HuH-7 (cell line): ENCODE results near the gene ADGRL3.
"Not testable (repeated sequence)": the region's sequence is repeated elsewhere in the genome, so short reads cannot be mapped to it uniquely, and the experiment has no call there.

Experiments used
- DNase-seq: peaks from one replicate; pipeline ENCODE4 v3.0.0; 2011; ENCODE audit warnings: low spot score

Gene ADGRL3

DNA sequence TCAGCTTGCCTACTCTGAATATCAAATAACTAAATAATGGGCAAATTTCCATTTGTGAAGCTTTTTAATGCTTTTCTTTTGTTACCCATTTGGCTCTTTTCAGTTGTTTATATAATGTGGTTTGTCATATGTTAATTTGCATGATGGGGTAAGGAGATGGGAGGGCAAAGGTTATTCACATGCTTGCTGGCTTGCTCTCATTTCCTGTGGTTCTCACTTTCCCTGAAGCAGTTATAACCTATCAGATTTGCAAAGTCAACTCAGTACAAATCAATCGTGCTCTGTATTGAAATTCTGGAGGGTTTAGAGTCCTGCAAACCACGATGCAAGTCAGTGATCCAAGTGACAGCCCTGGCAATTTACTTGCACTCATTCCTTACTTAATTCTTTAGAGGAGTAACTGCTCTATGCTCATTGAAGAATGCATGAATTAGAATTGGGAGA is 711.2 kb downstream of the ADGRL3 start:
- DNase-seq: no peak

DNA sequence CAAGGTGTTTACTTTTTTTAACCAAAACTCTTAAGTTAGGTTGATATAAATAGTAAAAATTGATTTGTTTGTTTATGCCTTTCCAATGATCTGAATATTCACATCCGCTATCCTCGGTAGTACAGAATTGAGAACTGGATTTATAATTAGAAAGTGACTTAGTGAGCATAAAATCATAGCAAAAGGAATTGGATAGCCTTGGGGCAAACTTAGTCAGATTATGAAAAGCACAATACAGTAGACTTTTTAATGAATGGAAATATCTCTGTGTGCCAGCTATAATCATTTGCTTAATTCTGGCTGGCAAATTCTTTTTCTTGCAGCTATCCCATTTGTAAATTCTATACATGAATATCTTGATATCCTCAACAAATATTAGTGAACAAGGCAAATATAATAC is 713.5 kb downstream of the ADGRL3 start:
- no peak for DNase-seq

DNA sequence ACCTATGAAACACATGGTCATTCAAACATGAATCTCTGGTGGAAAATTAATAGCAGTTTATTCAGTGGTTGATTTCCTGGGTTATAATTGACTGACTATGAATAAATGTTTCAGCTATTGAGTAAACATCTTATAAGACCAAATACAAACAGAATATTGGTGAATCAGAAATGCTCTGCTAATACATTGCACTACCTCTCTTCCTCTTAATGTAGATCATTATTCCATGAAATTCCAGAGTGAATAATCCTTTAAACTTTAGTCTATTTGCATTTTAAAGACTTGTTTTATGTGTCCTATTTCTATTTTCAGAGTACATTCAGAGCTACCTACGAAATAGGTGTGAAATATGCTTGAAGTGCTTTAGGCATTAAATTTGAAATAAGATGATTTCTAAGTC is 715.4 kb downstream of the ADGRL3 start:
- DNase-seq: no peak

DNA sequence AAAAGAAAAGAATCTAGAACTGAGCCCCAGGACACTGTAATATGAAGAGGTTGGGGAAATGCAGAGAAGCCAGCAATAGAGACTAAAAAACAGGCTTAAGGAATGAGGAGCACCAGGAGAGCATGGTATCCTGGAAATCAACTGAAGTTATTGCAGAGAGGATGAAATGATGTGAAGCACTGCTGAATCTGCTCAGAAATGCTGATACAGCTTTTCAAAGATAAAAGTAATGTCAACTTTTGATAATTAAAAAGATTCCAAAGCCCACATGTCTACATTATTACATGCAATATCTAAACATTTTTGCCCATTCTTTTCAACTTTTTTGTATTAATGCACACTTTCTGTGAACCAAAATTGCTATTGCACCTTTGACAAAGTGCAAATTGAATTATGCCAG is 718.4 kb downstream of the ADGRL3 start:
- no peak for DNase-seq

DNA sequence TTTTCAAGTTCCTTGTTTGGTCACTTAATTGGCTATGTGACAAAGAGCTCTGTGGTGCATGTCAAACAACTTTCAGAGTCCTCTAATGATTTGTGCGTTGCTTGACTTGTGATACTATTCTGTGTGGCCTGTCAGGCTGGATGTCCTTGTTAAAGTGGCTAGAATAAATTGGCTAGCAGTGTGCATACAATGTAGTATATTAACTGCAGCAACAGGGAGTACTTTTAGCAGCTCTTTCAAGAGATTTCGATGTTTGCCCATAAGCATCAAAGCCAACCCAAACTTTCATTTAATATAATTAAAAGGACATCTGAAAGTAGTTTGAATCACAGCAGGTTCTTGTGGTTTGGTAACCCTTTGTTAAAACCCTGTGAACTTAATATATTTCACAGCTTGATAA is 718.9 kb downstream of the ADGRL3 start:
- no peak for DNase-seq

DNA sequence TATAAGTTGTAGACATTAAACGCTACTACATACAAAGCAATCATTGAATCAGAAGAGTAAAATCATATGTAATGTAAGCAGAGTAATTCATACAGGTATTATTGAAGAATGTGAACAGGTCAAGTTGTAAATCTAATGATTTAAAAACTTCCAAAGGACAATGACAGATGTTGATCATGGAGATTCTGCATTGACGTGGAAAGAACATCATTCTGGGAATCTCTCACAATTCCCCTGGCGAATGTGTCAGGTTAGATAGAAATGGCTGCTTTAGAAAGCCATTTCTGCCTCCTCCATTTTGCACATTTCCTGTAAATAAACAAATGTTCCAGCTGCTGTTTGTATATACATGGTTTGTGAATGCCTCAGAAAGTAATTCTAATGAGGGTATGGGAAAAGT is 719.4 kb downstream of the ADGRL3 start:
- no peak for DNase-seq

DNA sequence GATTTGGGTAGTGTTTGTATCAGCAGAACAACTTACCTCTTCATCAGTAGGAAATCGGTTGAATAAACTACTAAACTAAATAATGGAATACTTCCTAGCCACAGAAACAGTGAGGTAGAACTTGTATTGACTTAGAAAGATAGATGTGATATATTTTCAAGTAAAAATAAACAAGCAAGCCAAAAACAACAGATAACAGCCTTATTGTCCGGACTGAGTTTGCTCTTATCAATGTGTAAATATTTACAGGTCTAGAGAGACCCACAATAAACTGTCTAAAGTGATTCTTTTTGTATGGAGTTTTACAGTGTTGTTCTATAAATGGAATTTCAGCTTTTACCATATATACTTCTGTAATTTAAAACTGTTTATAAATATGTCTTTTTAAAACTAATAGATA is 721.8 kb downstream of the ADGRL3 start:
- peak; percentile 21 for DNase-seq

DNA sequence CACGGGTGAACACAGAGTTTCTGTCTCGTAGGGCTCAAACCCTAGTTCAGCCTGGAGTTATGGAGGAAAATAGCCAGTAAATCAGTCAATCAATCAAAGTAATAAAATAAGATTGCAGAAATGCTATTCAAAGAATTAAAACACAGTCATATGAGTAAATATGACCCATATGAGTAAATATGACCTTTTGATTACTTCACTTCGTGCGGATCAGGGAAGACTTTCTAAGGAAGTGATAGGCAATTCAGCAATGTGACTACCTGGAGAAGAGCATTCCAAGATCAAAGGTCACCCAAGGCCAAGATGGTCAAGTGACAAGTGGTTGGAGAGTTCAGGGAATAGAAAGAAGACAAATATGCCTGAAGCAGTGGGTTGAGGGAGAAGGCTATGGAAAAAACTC is 722.6 kb downstream of the ADGRL3 start:
- DNase-seq: no peak

DNA sequence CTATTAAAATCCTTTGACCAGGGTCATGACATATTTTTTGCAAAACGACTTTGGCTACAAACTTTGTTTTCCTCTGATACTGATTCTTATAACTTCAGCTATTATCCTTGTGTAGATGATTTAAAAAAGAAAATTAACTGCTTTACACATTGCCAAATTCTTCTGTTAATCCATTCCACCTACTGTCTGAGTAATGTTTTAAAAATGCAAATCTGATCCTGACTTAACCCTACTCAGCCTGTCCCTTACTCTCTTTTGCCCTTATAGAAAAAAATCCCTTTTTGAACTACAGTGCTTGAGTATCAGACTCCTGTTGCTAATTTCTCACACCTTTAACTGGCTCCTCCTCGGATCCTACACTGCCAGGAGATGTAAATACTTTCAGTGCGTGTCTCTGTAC is 723.1 kb downstream of the ADGRL3 start:
- no peak for DNase-seq

DNA sequence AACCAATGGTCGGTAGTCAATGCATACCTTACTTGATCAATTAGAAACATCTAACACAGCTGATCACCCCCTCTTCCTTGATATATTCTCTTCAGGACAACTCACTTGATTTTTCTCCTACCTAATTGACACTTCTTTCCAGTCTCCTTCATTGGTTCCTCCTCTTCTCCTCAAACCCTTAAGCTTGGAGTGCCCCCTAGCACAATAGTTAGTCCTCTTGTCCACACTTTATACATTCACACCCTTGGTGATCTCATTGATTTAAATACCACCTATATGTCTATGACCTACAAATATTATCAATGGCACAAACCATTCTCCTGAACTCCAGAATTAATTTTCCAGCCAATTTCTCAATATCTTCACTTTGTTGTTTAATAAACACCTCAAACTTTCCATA is 724.0 kb downstream of the ADGRL3 start:
- no peak for DNase-seq

DNA sequence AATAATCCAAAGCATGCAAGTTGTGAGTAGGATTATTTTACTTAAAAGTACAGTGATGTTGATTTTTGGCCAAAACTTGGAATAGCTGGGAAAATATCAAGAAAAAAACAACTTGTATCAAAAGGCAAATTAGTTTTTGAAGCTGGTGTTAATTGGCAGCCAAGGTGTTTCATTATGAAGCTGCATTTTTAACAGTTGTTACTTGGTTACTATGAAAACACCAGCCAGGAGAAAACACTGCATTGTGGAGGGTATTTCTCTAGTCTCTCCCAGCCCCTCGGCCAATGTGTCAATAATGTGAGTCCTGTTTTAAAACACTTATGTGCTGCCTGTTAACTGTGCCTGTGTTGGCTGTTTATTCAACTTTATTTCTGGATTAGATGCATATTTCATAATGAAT is 733.4 kb downstream of the ADGRL3 start:
- no peak for DNase-seq

DNA sequence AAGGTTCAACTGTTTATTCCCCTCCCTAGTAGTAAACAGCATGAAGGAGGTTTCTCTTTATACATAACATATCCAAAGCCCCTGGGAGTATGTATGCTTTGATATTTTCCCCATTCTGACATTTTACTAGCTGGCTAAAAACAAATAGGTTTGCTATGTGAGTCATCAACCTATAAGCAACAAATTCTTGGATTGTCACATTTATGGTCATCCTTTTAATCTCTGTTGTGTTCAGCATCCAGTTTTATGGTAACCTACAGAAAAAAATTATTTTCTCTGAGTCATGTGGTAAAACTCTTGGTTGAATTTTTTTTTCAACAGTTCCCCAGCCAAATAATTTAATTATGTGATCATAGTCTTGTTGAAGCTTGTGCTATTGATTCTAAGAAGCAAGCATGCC is 734.1 kb downstream of the ADGRL3 start:
- no peak for DNase-seq

DNA sequence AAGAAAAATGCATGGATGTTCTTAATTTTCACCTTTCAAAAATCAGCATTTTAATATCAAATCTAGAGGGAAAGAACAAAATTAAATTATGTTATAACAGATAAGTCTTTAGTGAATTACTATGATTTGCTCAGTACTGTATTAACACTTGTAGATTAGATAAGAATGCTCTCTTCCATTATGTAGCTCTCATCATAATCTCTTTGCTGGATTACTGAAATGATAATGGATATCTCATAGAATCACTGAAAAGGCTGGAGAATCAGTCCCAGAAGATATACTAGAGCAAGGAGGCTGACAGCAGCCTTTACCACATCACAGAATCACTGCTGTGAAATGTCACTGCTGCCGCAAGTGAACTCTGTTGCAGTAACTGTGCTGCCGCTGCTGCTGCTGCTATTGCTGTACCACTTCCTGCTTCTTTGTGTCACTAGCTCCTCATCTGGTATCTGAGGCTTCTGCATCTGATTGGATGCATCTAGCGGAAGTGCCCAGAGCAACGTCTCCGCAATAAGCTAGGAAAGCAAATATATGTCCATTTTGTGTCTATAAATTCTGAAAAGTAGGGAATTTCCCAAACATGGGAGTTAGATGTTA is 738.2 kb downstream of the ADGRL3 start:
- DNase-seq: no peak

DNA sequence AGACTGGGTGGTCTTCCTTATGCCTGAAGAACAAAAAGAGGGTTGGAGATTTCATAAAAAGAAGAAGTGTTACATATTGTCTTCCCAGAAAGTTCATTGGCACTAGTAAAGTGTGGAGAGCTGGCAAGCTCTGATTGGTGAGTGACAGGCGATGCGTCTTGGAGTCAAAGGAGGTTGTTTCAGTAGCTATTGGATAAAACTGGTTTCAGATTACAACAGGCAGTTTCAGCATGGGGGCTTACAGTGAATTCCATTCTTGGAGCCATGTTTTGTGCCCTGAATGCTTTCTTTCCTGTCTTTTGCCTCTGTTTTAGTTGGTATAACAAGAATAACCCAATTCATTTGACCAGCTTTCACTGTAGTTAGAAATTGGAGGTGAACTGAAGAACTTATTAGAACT is 750.5 kb downstream of the ADGRL3 start:
- DNase-seq: no peak

DNA sequence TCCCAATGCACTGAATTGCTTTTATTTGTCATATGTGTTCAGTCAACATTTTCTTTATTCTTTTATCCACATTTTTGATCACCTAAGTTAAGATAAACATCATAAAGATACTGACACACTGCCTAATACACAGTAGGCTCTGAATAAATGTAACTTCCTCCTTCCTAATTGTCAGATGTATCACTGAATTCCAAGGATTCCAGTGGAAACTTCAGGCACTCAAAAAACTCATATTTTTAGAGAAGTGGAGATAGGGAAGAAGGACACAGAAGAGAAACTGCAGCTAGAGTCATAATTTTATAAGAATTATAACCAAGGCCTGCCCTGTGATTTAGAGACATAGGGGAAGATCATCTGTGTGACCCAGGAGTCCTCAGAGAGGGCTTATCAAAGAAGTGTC is 753.3 kb downstream of the ADGRL3 start:
- DNase-seq: no peak

DNA sequence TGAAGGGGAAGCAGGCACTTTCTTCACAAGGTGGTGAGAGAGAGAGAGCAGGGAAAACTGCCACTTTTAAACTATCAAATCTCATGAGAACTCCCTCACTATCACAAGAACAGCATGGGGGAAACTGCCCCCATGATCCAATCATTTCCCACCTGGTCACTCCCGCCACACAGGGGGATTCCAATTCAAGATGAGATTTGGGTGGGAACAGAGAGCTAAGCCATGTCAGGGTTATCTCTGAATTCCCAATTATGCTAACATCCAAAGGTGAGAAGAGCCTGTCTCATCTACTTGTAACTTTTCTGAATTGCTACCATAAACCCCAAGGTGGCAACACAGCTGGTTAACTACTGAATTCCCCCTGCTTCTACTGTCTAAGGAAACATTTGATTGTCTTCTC is 758.5 kb downstream of the ADGRL3 start:
- DNase-seq: no peak

DNA sequence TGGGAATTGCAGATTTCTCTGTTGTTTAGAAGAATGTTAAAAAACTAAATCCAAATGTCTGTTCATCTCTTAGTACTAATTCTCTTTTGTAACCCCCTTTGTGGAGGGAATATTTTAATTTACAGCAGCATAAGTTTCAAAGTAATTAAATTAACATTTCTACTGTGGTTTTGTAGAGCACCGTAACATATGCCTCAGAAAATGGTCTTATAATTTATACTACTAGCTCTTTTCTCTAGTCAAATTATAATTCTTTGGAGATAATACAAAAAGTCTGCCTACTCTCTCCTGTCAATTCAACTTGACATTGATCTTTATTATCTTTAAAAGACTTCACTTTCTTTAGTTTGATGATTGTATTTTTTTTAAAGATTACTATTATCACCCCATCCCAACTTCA is 759.0 kb downstream of the ADGRL3 start:
- DNase-seq: no peak

DNA sequence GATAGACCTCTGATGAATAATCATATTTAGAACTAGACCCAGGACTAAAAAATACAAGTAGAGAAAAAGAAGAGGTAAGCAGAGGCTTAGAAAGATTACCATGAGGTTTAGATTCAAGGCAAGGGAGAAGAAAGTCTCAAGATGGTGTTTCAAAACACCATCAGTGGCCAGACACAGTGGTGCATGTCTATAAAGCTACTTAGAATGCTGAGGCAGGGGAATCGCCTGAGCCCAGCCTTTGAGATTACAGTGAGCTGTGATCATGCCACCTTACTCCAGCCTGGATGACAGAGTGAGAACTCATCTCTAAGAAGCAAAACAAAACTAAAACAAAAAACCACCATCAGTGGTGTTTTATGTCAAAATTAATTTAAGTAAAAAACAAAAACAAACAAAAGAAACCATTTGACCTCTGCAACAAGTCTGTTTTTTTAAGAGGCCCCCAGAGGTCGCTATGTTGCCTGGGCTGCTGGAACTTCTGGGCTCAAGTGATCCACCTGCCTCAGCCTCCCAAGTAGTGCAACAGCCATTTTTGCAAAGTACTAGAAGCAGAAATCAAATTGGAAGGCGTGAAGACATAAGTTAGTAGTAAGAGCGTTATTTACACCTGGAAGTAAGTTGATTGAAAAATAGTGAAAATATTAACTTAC is 784.3 kb downstream of the ADGRL3 start:
- no peak for DNase-seq

DNA sequence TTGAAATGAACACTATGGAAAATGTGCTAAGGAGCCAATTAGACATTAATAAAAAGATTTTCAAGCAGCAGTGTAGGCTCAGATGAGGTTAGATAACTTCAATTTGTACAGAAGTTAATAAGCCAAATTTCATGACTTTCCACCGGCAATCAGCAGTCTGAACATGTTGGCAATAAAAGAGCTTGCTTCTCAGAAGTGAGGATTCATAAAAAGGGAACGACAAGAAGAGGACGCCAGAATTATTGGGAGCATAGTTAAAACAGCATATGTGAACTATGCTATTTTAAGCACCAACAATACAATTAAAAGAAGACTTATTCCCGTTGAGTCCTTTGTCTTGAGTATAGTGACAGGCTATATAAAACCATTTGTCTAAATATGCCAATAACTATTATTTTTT is 785.3 kb downstream of the ADGRL3 start:
- no peak for DNase-seq

DNA sequence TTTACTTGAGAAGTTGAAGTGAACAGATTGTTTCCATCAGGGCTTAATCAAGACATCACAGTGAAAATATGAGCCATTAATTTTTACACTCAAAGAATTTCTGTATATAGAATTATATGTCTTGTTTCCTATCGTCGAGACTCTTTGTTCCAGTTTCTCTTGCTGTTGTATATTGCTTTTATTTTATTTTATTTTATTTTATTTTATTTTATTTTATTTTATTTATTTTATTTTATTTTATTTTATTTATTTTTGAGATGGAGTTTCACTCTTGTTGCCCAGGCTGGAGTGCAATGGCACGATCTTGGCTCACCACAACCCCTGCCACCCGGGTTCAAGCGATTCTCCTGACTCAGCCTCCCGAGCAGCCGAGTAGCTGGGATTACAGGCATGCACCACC is 786.8 kb downstream of the ADGRL3 start:
- DNase-seq: not testable (repeated sequence)

DNA sequence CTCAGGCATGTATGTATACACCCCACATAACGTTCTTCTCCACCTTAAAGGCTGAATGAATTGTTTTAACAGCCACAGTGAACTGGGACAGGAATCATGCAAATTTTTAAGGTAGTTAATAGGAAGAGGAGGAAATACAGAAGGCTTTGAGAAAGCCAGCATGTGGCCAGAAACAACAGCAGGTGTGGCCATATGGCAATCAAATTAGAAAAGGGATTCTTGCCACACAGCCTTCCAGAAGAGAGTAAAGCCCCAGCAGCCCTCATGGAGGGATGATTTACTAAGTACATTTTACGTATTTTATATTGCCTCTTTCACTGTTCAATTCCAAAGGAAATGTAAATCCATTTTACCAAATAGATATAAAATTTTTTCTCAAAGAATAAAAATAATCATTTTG is 792.2 kb downstream of the ADGRL3 start:
- no peak for DNase-seq

DNA sequence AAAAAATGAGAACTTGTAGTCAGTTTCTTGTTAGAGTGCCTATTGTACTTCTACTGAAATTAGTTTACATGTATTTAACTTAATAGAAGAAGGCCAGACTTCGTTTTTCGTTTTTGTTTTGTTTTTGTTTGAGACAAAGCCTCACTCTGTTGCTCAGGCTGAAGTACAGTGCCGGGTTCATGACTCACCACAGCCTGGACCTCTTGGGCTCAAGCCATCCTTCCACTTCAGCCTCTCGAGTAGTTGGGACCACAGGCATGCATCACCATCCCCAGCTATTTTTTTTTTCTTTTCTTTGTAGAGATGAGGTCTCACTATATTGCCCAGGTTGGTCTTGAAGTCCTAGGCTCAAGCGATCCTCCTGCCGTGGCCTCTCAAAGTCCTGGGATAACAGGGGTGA is 793.9 kb downstream of the ADGRL3 start:
- no peak for DNase-seq

DNA sequence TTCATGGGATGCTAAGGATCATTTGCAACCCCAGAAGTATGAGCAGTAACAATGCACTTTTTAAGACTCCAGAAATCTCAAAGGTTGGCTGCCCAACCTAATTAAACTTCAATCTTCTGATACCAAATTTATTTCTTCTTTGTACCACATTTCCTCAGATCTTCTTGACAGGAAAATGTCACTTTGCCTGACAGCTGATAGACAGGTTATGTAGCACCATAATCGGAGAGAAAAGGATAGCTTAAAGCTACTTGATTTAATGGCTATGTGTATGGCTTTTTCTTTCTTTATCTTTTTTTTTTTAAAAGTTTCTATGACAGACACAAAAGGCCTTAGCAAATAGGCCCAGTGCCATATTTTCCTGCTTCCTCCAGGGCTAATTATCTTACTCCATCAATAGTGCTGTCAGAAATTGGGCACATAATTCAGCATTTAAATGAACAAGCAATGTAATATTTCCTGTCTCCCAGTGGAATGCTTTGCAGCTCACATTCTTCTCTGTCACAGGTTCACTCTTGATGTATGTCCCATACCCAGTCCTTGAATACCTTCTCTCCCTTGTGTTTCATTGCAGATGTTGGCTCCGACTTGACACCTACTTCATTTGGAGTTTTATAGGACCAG is 795.7 kb downstream of the ADGRL3 start:
- DNase-seq: no peak

DNA sequence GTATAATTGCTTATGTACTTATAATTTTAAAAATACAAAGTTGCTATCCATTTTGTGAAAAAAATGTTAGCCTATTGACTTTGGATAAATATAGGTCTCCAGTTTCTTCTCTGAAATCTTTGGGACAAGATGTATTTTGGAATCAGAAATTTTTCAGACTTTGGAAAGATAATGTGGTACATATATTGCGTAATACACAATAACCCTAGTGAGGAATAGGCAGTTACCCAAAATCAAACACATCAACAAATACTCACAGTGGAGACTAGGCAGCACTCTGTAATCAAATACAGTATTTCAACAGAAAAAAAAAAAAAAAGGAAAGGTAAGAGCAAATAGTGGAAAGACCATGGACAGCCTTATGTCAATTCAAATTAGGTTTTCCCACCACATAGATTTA is 796.8 kb downstream of the ADGRL3 start:
- no peak for DNase-seq
